Measurements from ENCODE around the gene RAB3IL1. TPM values are rescaled to one million over a fixed set of nuclear protein-coding genes. Genes with fewer than 3 reads are reported as not detected.

Gene RAB3IL1
- total RNA-seq, 1 donor from 2014 or later: 44.2 TPM

- Mint-ChIP-seq H3K36me3 (ENCODE audit: unreplicated experiment) (peaks cover 4% of the 10 kb centered on the region), H3K27ac (ENCODE audit: unreplicated experiment) (no peak overlapping the region), H3K4me1 (ENCODE audit: unreplicated experiment) (peaks cover 34% of the 10 kb centered on the region), H3K4me3 (ENCODE audit: unreplicated experiment) (no peak overlapping the region), H3K9me3 (ENCODE audit: unreplicated experiment) (no peaks in the 10 kb centered on the region), H3K27me3 (ENCODE audit: unreplicated experiment) (no peaks in the 10 kb centered on the region)
- no peak for TF ChIP-seq CTCF (IDR thresholded peaks at IDR 0.05)
- no peak for DNase-seq (ENCODE audit: extremely low spot score, unreplicated experiment)
Observed at GRCh38 chr11:61911701-61912529, 5.5 kb downstream of the RAB3IL1 start.

- Mint-ChIP-seq H3K36me3 (ENCODE audit: unreplicated experiment) (peaks cover 9% of the 10 kb centered on the region), H3K4me1 (ENCODE audit: unreplicated experiment) (peaks cover 29% of the 10 kb centered on the region), H3K27ac (ENCODE audit: unreplicated experiment) (no peak overlapping the region), H3K4me3 (ENCODE audit: unreplicated experiment) (no peak overlapping the region), H3K27me3 (ENCODE audit: unreplicated experiment) (no peaks in the 10 kb centered on the region), H3K9me3 (ENCODE audit: unreplicated experiment) (no peaks in the 10 kb centered on the region)
- no peak for DNase-seq (ENCODE audit: extremely low spot score, unreplicated experiment)
- TF ChIP-seq CTCF (IDR thresholded peaks at IDR 0.05): no peak
Observed at GRCh38 chr11:61911128-61911700, 6.2 kb downstream of the RAB3IL1 start.

- H3K36me3 Mint-ChIP-seq (ENCODE audit: unreplicated experiment): peaks cover 11% of the 10 kb centered on the region
- H3K27me3 Mint-ChIP-seq (ENCODE audit: unreplicated experiment): no peaks in the 10 kb centered on the region
- peaks cover 22% of the 10 kb centered on the region for H3K4me1 Mint-ChIP-seq (ENCODE audit: unreplicated experiment)
- no peak for TF ChIP-seq CTCF (IDR thresholded peaks at IDR 0.05)
- H3K4me3 Mint-ChIP-seq (ENCODE audit: unreplicated experiment): no peak overlapping the region
- no peak for DNase-seq (ENCODE audit: extremely low spot score, unreplicated experiment)
- H3K9me3 Mint-ChIP-seq (ENCODE audit: unreplicated experiment): no peaks in the 10 kb centered on the region
- no peak overlapping the region for H3K27ac Mint-ChIP-seq (ENCODE audit: unreplicated experiment)
Observed at GRCh38 chr11:61910187-61911127, 6.9 kb downstream of the RAB3IL1 start.

- Mint-ChIP-seq H3K9me3 (ENCODE audit: unreplicated experiment) (no peaks in the 10 kb centered on the region), H3K27me3 (ENCODE audit: unreplicated experiment) (no peaks in the 10 kb centered on the region), H3K36me3 (ENCODE audit: unreplicated experiment) (peaks cover 23% of the 10 kb centered on the region), H3K27ac (ENCODE audit: unreplicated experiment) (no peak overlapping the region), H3K4me1 (ENCODE audit: unreplicated experiment) (peaks cover 10% of the 10 kb centered on the region), H3K4me3 (ENCODE audit: unreplicated experiment) (no peak overlapping the region)
- no peak for TF ChIP-seq CTCF (IDR thresholded peaks at IDR 0.05)
- no peak for DNase-seq (ENCODE audit: extremely low spot score, unreplicated experiment)
Observed at GRCh38 chr11:61908730-61909316, 8.5 kb downstream of the RAB3IL1 start.

Measured in osteocyte (in vitro differentiated cells).